SKM-1 (cell line): Measurements from ENCODE around the gene MAMDC2.

Experiments
- DNase-seq: peaks from one replicate; lab custom pipeline; 2025; ENCODE audit not compliant: unreplicated experiment; lab: John Stamatoyannopoulos, UW

The MAMDC2 gene

GRCh38 chr9:70133253-70134208, 89.9 kb downstream of the MAMDC2 start:
- DNase-seq: no peak

DNA sequence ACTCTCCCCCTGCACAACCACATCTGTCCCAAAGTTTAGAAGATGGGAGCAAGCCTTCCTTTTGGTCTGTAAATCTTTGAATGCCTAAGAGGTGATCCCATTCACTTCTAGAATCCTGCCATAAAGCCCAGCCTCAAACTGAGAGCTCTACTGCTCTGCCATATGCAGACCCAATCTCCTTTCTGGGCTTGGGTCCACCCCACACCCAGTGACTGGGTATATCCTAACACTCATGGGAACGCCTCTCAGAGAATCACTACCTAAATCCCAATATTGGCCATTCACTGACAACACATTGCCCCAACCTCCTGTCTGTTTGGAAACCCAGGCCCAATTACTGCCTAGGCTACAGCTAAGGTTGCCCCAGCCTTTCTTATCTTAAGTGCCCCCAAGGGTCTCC, 90.7 kb downstream of the MAMDC2 start:
- no peak for DNase-seq

GRCh38 chr9:70135176-70135575, 91.5 kb downstream of the MAMDC2 start:
- no peak for DNase-seq

DNA sequence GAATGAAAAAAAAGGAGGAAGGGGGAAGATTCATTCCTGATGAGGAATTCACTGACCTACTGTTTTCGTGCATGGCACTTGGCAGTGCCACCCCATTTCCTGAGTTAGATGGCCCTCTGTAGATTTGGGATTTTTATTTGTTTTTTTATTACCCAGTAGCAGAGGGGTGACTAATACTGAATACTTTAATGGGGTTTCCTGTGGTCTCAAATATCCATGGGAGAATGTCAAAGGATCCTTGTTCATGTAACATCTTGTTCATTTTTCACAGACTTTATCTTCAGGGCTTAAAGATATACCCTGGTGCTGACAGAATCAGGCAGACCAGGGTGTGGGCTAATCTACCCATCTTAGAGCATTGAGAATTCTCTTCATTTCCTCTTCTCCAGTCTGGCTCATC, 93.0 kb downstream of the MAMDC2 start:
- no peak for DNase-seq

DNA sequence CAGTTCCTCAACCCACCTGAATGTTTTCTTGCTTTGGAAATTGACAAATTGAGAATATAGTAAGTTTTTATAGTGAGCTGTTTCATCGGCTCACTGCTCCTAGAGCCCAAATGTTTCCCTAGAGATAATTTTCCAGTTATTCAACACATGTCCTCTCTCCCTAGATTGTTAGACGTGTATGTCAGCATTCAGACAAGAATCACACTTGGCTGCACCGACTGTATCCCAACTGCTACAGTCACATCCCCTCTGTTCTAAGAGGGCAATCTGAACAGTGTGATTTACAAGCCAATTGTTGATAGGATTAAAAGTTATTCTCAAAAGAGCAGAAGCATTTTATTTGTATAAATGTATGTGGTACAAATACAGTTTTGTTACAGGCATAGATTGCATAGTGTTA, 93.9 kb downstream of the MAMDC2 start:
- DNase-seq: no peak

- DNase-seq: no peak
Observed at GRCh38 chr9:70142101-70142500, 98.5 kb downstream of the MAMDC2 start.

GRCh38 chr9:70143394-70144130, 99.9 kb downstream of the MAMDC2 start:
- DNase-seq: no peak

GRCh38 chr9:70144131-70144503, 100.5 kb downstream of the MAMDC2 start:
- DNase-seq: no peak

DNA sequence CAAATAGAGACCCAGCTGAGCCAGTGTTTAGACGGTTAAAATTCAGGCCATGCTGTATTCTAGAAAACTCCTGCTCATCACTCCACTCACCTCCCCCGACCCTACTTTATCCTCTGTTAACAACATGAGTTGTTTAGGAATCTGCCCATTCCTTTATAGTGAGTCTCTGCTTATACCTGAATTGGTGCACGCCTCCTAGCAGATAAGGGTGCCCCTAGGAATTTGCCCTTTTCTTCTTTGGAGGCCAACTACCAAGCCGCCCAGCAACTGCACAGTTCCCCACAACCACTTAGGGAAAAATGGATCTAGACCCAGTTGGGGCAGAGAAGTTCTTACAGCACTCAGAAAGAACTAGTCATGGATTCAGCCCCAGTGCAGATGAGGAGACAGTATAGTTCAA, 102.3 kb downstream of the MAMDC2 start:
- DNase-seq: no peak

- DNase-seq: no peak
Observed at GRCh38 chr9:70147196-70147595, 103.5 kb downstream of the MAMDC2 start.

DNA sequence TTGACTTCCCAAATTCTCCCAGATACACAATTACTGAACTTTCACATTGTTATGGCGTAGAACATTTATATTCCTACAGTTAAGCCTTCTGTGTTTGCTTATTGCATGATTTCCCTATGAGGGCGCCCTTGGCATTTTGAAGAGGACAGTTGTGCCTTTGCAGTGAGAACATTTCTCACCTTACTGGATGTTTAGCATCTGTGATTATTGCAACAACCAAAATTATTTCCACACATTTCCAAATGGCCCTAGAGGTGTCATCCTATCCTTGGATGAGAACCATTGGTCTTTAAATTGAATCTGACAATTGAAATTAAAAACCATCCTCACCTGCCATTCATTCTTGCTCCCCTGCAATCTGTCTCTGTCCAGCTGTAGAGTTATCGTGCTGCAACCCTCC, 104.0 kb downstream of the MAMDC2 start:
- no peak for DNase-seq

- DNase-seq: no peak
Observed at GRCh38 chr9:70152350-70152749, 108.7 kb downstream of the MAMDC2 start.

DNA sequence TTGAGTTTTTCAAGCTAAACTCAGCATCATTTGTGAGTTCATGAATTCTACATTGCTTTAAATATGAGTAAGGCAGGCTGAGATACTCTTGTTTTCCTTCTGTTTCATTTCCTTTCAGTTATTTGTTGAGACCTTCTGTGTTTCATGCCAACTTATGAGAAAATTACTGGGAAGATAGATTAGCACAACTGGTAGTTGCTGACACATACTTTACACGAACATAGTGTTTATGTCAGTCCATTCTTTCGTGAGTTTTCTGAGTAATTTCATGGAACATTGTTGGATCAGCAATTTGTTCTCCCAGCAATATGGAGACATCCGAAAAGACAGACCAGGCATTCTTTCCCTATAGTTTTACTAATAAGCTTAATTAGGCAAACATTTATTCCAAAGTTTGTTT, 113.1 kb downstream of the MAMDC2 start:
- no peak for DNase-seq

- no peak for DNase-seq
Observed at GRCh38 chr9:70159630-70160029, 116.0 kb downstream of the MAMDC2 start.

GRCh38 chr9:70160686-70161600, 117.3 kb downstream of the MAMDC2 start:
- no peak for DNase-seq

- DNase-seq: no peak
Observed at GRCh38 chr9:70165006-70165602, 121.5 kb downstream of the MAMDC2 start.

DNA sequence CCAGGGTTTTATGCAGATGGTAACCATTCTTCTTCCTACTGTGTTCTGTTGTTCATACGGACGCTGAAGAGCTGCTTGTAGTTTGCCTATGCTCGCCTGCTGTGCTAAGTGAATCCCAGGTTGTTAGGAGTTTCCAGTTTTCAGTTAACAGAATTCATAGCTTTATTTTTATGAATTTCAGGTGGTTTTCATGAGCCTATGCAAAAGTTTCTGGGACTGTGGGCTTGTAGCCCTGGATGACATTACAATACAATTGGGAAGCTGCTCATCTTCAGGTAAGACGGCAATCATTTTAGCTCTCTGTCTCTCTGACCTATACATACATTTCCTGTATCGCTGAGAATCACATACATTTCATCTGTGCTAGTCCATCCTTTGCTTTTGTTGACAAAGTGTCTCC, 124.9 kb downstream of the MAMDC2 start:
- DNase-seq: no peak

DNA sequence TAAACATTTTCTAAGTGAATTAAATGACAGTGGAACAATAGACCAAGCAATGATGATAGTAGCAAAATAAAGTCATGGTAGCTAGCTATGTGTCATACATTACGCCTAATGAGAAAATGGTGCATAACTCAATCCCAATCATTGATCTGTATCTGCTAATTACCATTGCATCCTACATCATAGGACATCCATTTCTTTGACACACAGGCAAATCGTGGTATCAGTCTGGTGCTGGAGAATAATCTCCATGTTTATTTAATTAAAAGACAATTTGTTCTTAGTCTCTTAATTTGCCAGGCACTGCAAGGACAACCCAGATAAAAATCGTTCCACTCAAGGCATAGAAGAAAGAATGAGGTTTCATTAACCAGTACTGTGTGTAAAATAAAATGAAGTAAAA, 125.6 kb downstream of the MAMDC2 start:
- DNase-seq: no peak

DNA sequence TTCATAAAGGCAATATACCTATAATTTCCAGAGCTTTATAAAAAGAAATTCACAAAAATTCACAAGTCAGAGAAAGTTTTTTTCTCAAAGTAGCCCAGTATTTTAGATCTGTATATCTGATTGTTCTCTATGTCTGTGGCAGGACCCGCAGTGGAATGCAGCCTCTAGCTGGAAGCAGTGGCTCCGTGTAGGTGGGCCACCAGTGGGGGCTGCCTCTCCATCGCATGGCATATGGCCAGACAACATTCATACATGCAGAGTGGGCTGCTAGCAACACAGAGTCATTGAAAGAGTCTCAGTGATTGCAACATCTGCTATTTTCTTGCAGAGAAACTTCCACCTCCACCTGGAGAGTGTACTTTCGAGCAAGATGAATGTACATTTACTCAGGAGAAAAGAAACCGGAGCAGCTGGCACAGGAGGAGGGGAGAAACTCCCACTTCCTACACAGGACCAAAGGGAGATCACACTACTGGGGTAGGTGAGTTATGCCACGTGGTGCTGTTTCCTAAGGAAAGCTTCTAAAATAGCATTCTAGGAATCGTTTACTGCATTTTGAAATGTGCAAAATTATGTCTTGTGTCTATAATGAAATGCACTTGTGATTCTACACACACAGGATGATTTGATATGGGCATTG, 126.6 kb downstream of the MAMDC2 start:
- no peak for DNase-seq

DNA sequence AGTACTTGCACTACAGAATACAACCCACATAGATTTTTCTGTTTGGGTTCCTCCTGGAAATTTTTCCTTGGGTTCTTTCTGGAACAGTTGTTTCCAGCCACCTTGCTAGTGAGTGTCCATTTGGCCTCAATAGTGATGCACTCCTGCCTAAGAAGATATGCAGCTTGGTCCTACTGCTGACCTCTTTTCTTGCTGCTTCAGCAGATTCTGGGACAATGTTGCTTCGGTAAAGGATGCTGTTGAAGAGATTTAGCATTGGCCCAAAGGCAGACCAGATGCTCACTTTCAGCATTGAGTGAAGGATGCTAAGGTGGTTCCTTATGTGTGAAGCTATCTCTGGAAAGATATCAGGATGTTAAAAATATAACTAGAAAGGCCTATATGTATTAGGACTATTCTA, 128.9 kb downstream of the MAMDC2 start:
- no peak for DNase-seq
